Testis (tissue), 3 donors: Measurements from ENCODE around the gene MEGF6. TPM values are rescaled to one million over a fixed set of nuclear protein-coding genes. Genes with fewer than 3 reads are reported as not detected.

Experiments
- DNase-seq: peaks from one replicate; pipeline ENCODE4 v3.0.0-alpha.2; 2019
- H3K27ac ChIP-seq, 2 donors: fragments of 200-600 bp; sonication (generic); one replicate each; pipeline ENCODE4 v1.5.1; 2019
- H3K27me3 ChIP-seq: fragments of 200-600 bp; sonication (generic); one replicate; pipeline ENCODE4 v1.5.1; 2019
- H3K36me3 ChIP-seq: fragments of 200-600 bp; sonication (generic); one replicate; pipeline ENCODE4 v1.5.1; 2017; ENCODE audit warnings: low read depth; ENCODE audit errors: missing control alignments
- H3K4me1 ChIP-seq: fragments of 200-600 bp; sonication (generic); one replicate; pipeline ENCODE4 v1.5.1; 2019
- H3K4me3 ChIP-seq, 2 donors: fragments of 200-600 bp; sonication (generic); one replicate each; pipeline ENCODE4 v1.5.1; 2017 to 2019
- H3K9me3 ChIP-seq: fragments of 200-600 bp; sonication (generic); one replicate; pipeline ENCODE4 v1.5.1; 2017
- CTCF ChIP-seq, 3 experiments: fragments of 450-650 bp in 2 of 3; fragments of 200-600 bp in 1 of 3; sonication (generic) in 1 of 3; IDR thresholded peaks; one replicate each; pipeline ENCODE4 v1.5.1; 2016 to 2019; ENCODE audit warnings: antibody characterized with exemption in 3 of 3, mild to moderate bottlenecking in 2 of 3, moderate library complexity in 1 of 3
- POLR2A ChIP-seq: fragments of 450-650 bp; IDR thresholded peaks from one replicate; pipeline ENCODE4 v1.6.1; 2017; ENCODE audit warnings: antibody characterized with exemption, mild to moderate bottlenecking, moderate library complexity
- WGBS, 2 donors: methylation state at CpG; one replicate each; pipeline ENCODE4 v1.1.5; 2018; 5-methylcytosine and 5-hydroxymethylcytosine counted together
- intact Hi-C: fragments of 100-400 bp; cut with DNase I; formaldehyde crosslinking; loops from one replicate; pipeline ENCODE4 v1.15.1; 2023; ENCODE audit warnings: low total_unique reads
- polyA plus RNA-seq: library from polyadenylated mRNA; stranded (reverse); fragments of 350-450 nt; fragmentation: Illumina TruSeq; extraction: RNeasy Lipid Tissue Mini Kit (QIAGEN cat#74804); gene quantifications from one replicate; pipeline ENCODE4 v1.2.3, GENCODE V29; 2014; ENCODE audit warnings: low read depth, low replicate concordance; ENCODE audit not compliant: insufficient read depth
- total RNA-seq, 2 donors: library from RNA; depleted of rRNA; stranded (reverse); fragments of >200 nt; gene quantifications; one replicate each; pipeline ENCODE4 v1.2.3, GENCODE V29; 2016

Gene MEGF6
- total and polyA plus RNA-seq, 3 donors from 2014 or later = 9.0 to 26.4 (median 16.1) TPM

- TF ChIP-seq CTCF (IDR thresholded peaks at IDR 0.05) (no peak), POLR2A (no peak)
- H3K27ac ChIP-seq = no peak overlapping the region
- no peaks in the 10 kb centered on the region for H3K27me3 ChIP-seq
- no peak for DNase-seq
- intact Hi-C loops = no loop called here
- no peaks in the 10 kb centered on the region for H3K36me3 ChIP-seq
- H3K4me1 ChIP-seq = no peaks in the 10 kb centered on the region
- 96 to 97% methylated on average over 6 to 12 of the region's 12 CpGs for WGBS, 2 donors
- no peak overlapping the region for H3K4me3 ChIP-seq
- H3K9me3 ChIP-seq = no peaks in the 10 kb centered on the region
Measured at GRCh38 chr1:3515272-3515671, 96.0 kb downstream of the MEGF6 start.

DNA sequence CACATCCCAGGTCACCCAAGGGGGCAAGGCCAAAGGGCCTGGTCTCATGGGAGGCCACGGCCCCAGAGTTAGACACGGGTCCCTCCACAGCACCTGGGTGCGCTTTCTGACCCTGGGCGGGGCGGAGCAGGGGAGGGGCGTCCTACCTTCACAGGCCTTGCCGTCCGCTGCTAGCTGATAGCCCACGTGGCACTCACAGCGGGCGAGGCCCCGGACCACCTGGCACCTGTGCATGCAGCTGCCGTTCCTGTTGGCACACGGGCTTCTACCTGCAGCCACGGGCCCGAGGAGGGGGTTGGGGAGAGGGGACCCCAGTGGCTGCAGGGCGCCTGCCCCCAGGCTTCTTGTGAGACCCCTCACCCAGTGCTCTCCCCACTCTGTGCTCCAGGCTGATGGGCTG is 96.9 kb downstream of the MEGF6 start:
- TF ChIP-seq POLR2A (no peak), CTCF (IDR thresholded peaks at IDR 0.05) (no peak)
- no peak overlapping the region for H3K27ac ChIP-seq
- DNase-seq = no peak
- no peaks in the 10 kb centered on the region for H3K4me1 ChIP-seq
- no peaks in the 10 kb centered on the region for H3K9me3 ChIP-seq
- H3K4me3 ChIP-seq = no peak overlapping the region
- WGBS, 2 donors = 80 to 87% methylated on average over 1 to 16 of the region's 17 CpGs
- no peaks in the 10 kb centered on the region for H3K27me3 ChIP-seq
- intact Hi-C loops = no loop called here
- H3K36me3 ChIP-seq = no peaks in the 10 kb centered on the region

DNA sequence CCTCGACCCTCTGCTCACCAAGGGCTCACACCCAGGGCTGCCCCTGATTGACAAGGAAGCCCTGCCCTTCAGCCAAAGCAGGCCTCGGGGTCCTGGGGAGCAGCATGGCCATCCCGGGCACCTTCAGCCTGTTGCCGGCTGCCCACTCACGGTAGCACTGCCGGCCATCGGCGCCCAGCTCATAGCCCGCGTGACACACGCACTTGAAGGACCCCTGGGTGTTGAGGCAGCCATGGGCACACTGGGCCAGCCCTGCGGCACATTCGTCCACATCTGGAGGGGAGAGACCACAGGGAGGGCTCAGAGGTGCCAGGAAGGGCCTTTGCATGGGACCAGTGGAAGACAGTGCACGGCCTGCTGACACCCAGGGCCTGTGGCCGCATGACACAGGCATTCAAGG is 99.5 kb downstream of the MEGF6 start:
- Histone ChIP-seq H3K36me3 (no peaks in the 10 kb centered on the region), H3K4me3 (no peak overlapping the region), H3K9me3 (no peaks in the 10 kb centered on the region), H3K4me1 (no peaks in the 10 kb centered on the region), H3K27me3 (no peaks in the 10 kb centered on the region), H3K27ac (no peak overlapping the region)
- no peak for DNase-seq
- intact Hi-C loops = no loop called here
- TF ChIP-seq CTCF (IDR thresholded peaks at IDR 0.05) (no peak), POLR2A (no peak)
- 96 to 98% methylated on average over 8 to 15 of the region's 15 CpGs for WGBS, 2 donors

DNA sequence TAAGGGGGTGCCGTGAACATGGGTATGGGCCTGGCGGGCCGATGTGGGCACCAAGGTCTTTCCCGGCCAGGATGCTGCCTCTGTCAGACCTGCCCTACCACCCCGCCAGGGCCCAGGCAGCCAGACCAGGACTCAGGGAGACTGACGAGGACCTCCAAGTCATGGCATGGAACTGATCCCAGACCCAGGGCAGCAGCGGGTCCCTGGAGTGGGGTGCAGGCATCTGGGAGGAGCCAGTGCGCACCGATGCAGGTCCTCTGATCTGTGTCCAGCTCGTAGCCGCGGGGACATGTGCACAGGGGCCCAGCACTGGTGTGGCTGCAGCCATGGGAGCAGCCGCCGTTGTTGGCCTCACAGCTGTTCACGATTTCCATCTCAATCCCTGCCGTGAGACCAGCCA is 100.0 kb downstream of the MEGF6 start:
- Histone ChIP-seq H3K27me3 (no peaks in the 10 kb centered on the region), H3K27ac (no peak overlapping the region), H3K9me3 (no peaks in the 10 kb centered on the region), H3K4me3 (no peak overlapping the region), H3K36me3 (no peaks in the 10 kb centered on the region), H3K4me1 (no peaks in the 10 kb centered on the region)
- 93% methylated on average over 16 of the region's 16 CpGs; no CpG with 5 or more reads in 1 of the 2 donors for WGBS, 2 donors
- DNase-seq = no peak
- TF ChIP-seq CTCF (IDR thresholded peaks at IDR 0.05) (no peak), POLR2A (no peak)
- intact Hi-C loops = no loop called here

GRCh38 chr1:3510956-3511250 is 100.4 kb downstream of the MEGF6 start:
- intact Hi-C loops = no loop called here
- Histone ChIP-seq H3K27me3 (no peaks in the 10 kb centered on the region), H3K27ac (no peak overlapping the region), H3K36me3 (no peaks in the 10 kb centered on the region), H3K4me3 (no peak overlapping the region), H3K9me3 (no peaks in the 10 kb centered on the region), H3K4me1 (no peaks in the 10 kb centered on the region)
- DNase-seq = no peak
- TF ChIP-seq POLR2A = no peak
- TF ChIP-seq CTCF (IDR thresholded peaks at IDR 0.05) = no peak
- WGBS, 2 donors = 87 to 95% methylated on average over 11 to 12 of the region's 12 CpGs
